Measurements from ENCODE around the gene CALN1.

GRCh38 chr7:71843676-71844075 is 568.5 kb downstream of the CALN1 start:
- TF ChIP-seq CTCF (conservative IDR thresholded peaks at IDR 0.05), result no peak
- TF ChIP-seq ZFX (IDR thresholded peaks at IDR 0.05), result no peak
